Fibroblast of lung (primary cell): ENCODE results near the gene GLIS1.

ENCODE experiments used
- CTCF ChIP-seq, 2 donors: IDR thresholded peaks in 1 of 2; conservative IDR thresholded peaks in 1 of 2; 1 replicate in 1 of 2; 2 replicates in 1 of 2; pipeline ENCODE4 v1.5.1; 2011 to 2012; ENCODE audit warnings: low read length in 2 of 2, control low read depth in 1 of 2, inconsistent platforms in 1 of 2, low read depth in 1 of 2, mild to moderate bottlenecking in 1 of 2
- EZH2 ChIP-seq: IDR thresholded peaks from 2 replicates; pipeline ENCODE4 v1.5.1; 2012; ENCODE audit warnings: low read length, control low read depth, mild to moderate bottlenecking; ENCODE audit errors: missing control alignments

DNA sequence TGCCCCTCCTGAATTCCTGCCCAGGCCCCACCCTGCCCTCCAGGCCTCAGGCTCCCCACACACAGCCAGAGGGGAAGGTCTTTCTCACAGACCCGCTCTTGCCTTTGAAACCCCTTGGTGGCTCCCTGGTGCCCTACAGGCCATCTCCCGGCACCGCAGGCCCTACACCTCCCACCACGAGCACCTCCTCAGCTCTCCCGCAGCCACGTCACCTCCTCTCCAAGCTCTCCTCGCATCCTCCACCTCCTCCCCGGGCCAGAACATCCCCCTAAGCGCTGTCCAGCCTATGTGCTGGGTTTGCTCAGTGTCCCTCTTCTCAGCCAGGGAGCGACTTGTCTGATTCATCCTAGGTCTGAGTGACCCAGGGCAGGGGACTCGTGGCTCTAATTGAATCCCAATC is 213.4 kb downstream of the GLIS1 start:
- TF ChIP-seq CTCF (conservative IDR thresholded peaks at IDR 0.05 in 1 of 2, IDR thresholded peaks at IDR 0.05 in 1 of 2; ENCODE audit: low read depth in 1 of 2, low read length in 2 of 2) (peak in 1 of 2 donors; percentile 3), EZH2 (no peak)
